GM18858 (cell line): Measurements from ENCODE around the gene NFU1.
"Not testable (repeated sequence)": the region's sequence is repeated elsewhere in the genome, so short reads cannot be mapped to it uniquely, and the experiment has no call there.

Experiments
- ATAC-seq: cut with Tn5 transposase; IDR thresholded peaks from one replicate; pipeline ENCODE4 v1.9.1; 2021; ENCODE audit not compliant: unreplicated experiment

Gene NFU1

GRCh38 chr2:69450735-69451416 lies 13.6 kb upstream of the NFU1 start:
- ATAC-seq: no peak

GRCh38 chr2:69449906-69450305 lies 12.7 kb upstream of the NFU1 start:
- ATAC-seq: no peak

GRCh38 chr2:69443673-69444072 lies 6.4 kb upstream of the NFU1 start:
- ATAC-seq: not testable (repeated sequence)

GRCh38 chr2:69439499-69439898 lies 2.3 kb upstream of the NFU1 start:
- ATAC-seq: not testable (repeated sequence)

- no peak for ATAC-seq
Measured at GRCh38 chr2:69438580-69438979, 1.3 kb upstream of the NFU1 start.

- ATAC-seq: no peak
Measured at GRCh38 chr2:69437751-69438154, 518 bp upstream of the NFU1 start.

GRCh38 chr2:69436596-69436937 lies 668 bp downstream of the NFU1 start:
- no peak for ATAC-seq

GRCh38 chr2:69434753-69435152 lies 2.5 kb downstream of the NFU1 start:
- no peak for ATAC-seq

- no peak for ATAC-seq
Measured at GRCh38 chr2:69429491-69430183, 7.6 kb downstream of the NFU1 start.

- no peak for ATAC-seq
Measured at GRCh38 chr2:69428981-69429380, 8.3 kb downstream of the NFU1 start.

GRCh38 chr2:69424419-69424818 lies 12.8 kb downstream of the NFU1 start:
- no peak for ATAC-seq

- ATAC-seq: no peak
Measured at GRCh38 chr2:69422198-69422597, 15.0 kb downstream of the NFU1 start.

- ATAC-seq: not testable (repeated sequence)
Measured at GRCh38 chr2:69419111-69419510, 18.1 kb downstream of the NFU1 start.

GRCh38 chr2:69416147-69416546 lies 21.1 kb downstream of the NFU1 start:
- ATAC-seq: no peak

- ATAC-seq: no peak
Measured at GRCh38 chr2:69411120-69411519, 26.1 kb downstream of the NFU1 start.

- ATAC-seq: no peak
Measured at GRCh38 chr2:69405306-69405705, 31.9 kb downstream of the NFU1 start.

GRCh38 chr2:69400121-69400520 lies 37.1 kb downstream of the NFU1 start:
- ATAC-seq: no peak

GRCh38 chr2:69397234-69397633 lies 40.0 kb downstream of the NFU1 start:
- no peak for ATAC-seq

- no peak for ATAC-seq
Measured at GRCh38 chr2:69395866-69396265, 41.4 kb downstream of the NFU1 start.

- no peak for ATAC-seq
Measured at GRCh38 chr2:69393963-69394362, 43.3 kb downstream of the NFU1 start.

GRCh38 chr2:69390471-69390870 lies 46.8 kb downstream of the NFU1 start:
- no peak for ATAC-seq

GRCh38 chr2:69390001-69390400 lies 47.2 kb downstream of the NFU1 start:
- ATAC-seq: no peak

- ATAC-seq: no peak
Measured at GRCh38 chr2:69389271-69389670, 48.0 kb downstream of the NFU1 start.
